HCT116 (cell line): ENCODE data around the gene DAP.
A peak's percentile ranks its signal among the peaks of the same experiment; 100 is the strongest.

Experiments used
- EZH2 ChIP-seq: fragments of 200-600 bp; sonication (generic); IDR thresholded peaks from 2 replicates; pipeline ENCODE4 v1.6.1; 2017; ENCODE audit warnings: antibody characterized with exemption, mixed run types
- JUND ChIP-seq: IDR thresholded peaks from 2 replicates; pipeline ENCODE4 v1.6.1; 2012
- MAX ChIP-seq: IDR thresholded peaks from 2 replicates; pipeline ENCODE4 v1.6.1; 2012
- POLR2A ChIP-seq: IDR thresholded peaks from 2 replicates; pipeline ENCODE4 v1.7.0; 2011; ENCODE audit warnings: borderline replicate concordance; ENCODE audit not compliant: insufficient read depth, insufficient read length; ENCODE audit errors: extremely low read depth
- POLR2AphosphoS5 ChIP-seq: IDR thresholded peaks from 2 replicates; pipeline ENCODE4 v1.6.1; 2011; ENCODE audit warnings: mild to moderate bottlenecking, low read depth, low read length, moderate library complexity
- RAD21 ChIP-seq: IDR thresholded peaks from 2 replicates; pipeline ENCODE4 v1.6.1; 2012; ENCODE audit warnings: low read depth, mild to moderate bottlenecking
- REST ChIP-seq: IDR thresholded peaks from 2 replicates; pipeline ENCODE4 v1.6.1; 2012; ENCODE audit warnings: low read depth
- YY1 ChIP-seq: IDR thresholded peaks from 2 replicates; pipeline ENCODE4 v1.6.1; 2011; ENCODE audit warnings: low read length, low read depth, moderate library complexity, mild to moderate bottlenecking; ENCODE audit not compliant: insufficient replicate concordance; ENCODE audit errors: extremely low read depth
- ZFX ChIP-seq: fragments of 450-650 bp; IDR thresholded peaks from 2 replicates; pipeline ENCODE4 v1.6.1; 2017
- TF ChIP-seq, protein P1 (sequence below), 3 experiments: fragments of 200-600 bp in 1 of 3; sonication (generic) in 1 of 3; IDR thresholded peaks in 2 of 3; conservative IDR thresholded peaks in 1 of 3; 2 replicates each; pipeline ENCODE4 v1.5.1; 2012 to 2017; ENCODE audit warnings: low read depth in 2 of 3, low read length in 2 of 3, antibody characterized with exemption in 1 of 3, borderline replicate concordance in 1 of 3, control low read depth in 1 of 3, mild to moderate bottlenecking in 1 of 3, mixed read lengths in 1 of 3, mixed run types in 1 of 3, moderate library complexity in 1 of 3; ENCODE audit not compliant: insufficient read depth in 1 of 3

DNA sequence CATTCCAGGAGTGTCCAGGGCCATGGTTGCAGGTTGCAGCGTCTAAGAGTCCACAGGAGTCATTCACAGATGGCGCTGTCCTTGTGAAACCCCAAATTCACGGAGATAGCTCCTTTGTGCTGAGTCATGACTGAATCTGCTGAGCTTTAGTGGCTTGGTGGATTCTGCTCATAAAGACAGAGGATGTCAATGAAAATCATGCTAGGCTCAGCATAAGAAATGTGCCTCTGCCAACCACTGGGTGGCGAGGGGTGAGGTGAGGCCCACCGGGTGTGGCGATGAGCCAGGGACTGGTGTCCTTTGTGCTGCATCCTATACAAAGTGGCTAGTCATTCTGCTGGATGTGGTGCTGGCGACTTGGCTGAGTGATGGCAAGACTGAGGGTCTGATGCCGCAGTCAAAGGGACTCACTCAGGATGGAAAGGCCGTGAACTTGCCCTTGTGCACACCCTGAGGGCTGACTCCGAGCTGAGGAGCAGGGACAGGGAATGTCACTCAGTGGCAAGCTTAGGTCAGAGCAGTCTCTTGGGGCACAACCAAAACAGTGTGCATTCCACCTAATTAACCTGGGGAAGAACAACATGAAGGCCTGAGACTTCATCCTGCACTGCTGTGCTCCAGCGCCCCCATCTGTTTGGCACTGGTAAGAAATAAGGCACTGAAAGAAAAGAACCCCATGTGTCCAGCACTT is 71.5 kb downstream of the DAP start:
- no peak for TF ChIP-seq POLR2A
- TF ChIP-seq, protein P1, sequence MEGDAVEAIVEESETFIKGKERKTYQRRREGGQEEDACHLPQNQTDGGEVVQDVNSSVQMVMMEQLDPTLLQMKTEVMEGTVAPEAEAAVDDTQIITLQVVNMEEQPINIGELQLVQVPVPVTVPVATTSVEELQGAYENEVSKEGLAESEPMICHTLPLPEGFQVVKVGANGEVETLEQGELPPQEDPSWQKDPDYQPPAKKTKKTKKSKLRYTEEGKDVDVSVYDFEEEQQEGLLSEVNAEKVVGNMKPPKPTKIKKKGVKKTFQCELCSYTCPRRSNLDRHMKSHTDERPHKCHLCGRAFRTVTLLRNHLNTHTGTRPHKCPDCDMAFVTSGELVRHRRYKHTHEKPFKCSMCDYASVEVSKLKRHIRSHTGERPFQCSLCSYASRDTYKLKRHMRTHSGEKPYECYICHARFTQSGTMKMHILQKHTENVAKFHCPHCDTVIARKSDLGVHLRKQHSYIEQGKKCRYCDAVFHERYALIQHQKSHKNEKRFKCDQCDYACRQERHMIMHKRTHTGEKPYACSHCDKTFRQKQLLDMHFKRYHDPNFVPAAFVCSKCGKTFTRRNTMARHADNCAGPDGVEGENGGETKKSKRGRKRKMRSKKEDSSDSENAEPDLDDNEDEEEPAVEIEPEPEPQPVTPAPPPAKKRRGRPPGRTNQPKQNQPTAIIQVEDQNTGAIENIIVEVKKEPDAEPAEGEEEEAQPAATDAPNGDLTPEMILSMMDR (IDR thresholded peaks at IDR 0.05 in 2 of 3, conservative IDR thresholded peaks at IDR 0.05 in 1 of 3; ENCODE audit: borderline replicate concordance in 1 of 3, insufficient read depth in 1 of 3, low read depth in 2 of 3, low read length in 2 of 3): peak; percentile 46 to 64 (median 63); a peak in 5 of 6 replicates
- TF ChIP-seq EZH2: no peak
- no peak for TF ChIP-seq POLR2AphosphoS5
- no peak for TF ChIP-seq JUND
- TF ChIP-seq ZFX: no peak
- TF ChIP-seq REST: no peak
- TF ChIP-seq YY1: no peak
- TF ChIP-seq RAD21: peak; percentile 62
- no peak for TF ChIP-seq MAX
